GM23338 (cell line): ENCODE measurements around the gene GTPBP1. TPM values are rescaled to one million over a fixed set of nuclear protein-coding genes. Genes with fewer than 3 reads are reported as not detected.

Experiments
- ATAC-seq: fragments of 200-7000 bp; cut with Tn5 transposase; 3 replicates; pipeline ENCODE4 v1.9.1; 2020
- DNase-seq: peaks from one replicate; pipeline ENCODE4 v3.0.0-alpha.2; 2015; ENCODE audit warnings: low spot score
- H2AFZ ChIP-seq: fragments of 200-600 bp; sonication (generic); 2 replicates; pipeline ENCODE4 v1.8.0; 2016; ENCODE audit warnings: antibody characterized with exemption, mild to moderate bottlenecking, moderate library complexity
- H3F3A ChIP-seq: fragments of 200-600 bp; sonication (generic); replicated peaks from 2 replicates; pipeline ENCODE4 v1.8.0; 2017; ENCODE audit warnings: antibody characterized with exemption, mixed run types, low read depth
- H3K27ac ChIP-seq: fragments of 200-600 bp; sonication (generic); 2 replicates; pipeline ENCODE4 v1.6.1; 2016; ENCODE audit warnings: low read depth
- H3K27me3 ChIP-seq: fragments of 200-600 bp; sonication (generic); 2 replicates; pipeline ENCODE4 v1.8.0; 2016; ENCODE audit warnings: mild to moderate bottlenecking, mixed run types, moderate library complexity; ENCODE audit not compliant: insufficient read depth
- H3K36me3 ChIP-seq: fragments of 200-600 bp; sonication (generic); 2 replicates; pipeline ENCODE4 v1.8.0; 2016; ENCODE audit warnings: mild to moderate bottlenecking; ENCODE audit not compliant: insufficient read depth
- H3K4me1 ChIP-seq: fragments of 200-600 bp; sonication (generic); 2 replicates; pipeline ENCODE4 v1.8.0; 2016; ENCODE audit warnings: mild to moderate bottlenecking, moderate library complexity; ENCODE audit not compliant: insufficient read depth
- H3K4me2 ChIP-seq: fragments of 200-600 bp; sonication (generic); 2 replicates; pipeline ENCODE4 v1.7.1; 2017; ENCODE audit warnings: mixed run types
- H3K4me3 ChIP-seq: fragments of 200-600 bp; sonication (generic); 2 replicates; pipeline ENCODE4 v1.6.1; 2016; ENCODE audit warnings: mixed run types
- H3K79me2 ChIP-seq: fragments of 200-600 bp; sonication (generic); replicated peaks from 2 replicates; pipeline ENCODE4 v1.8.0; 2017; ENCODE audit warnings: mild to moderate bottlenecking; ENCODE audit not compliant: insufficient read depth
- H3K9me2 ChIP-seq: fragments of 200-600 bp; sonication (generic); 2 replicates; pipeline ENCODE4 v1.8.0; 2017; ENCODE audit not compliant: insufficient read depth
- H4K20me1 ChIP-seq: fragments of 200-600 bp; sonication (generic); replicated peaks from 2 replicates; pipeline ENCODE4 v1.8.0; 2017; ENCODE audit warnings: mild to moderate bottlenecking; ENCODE audit not compliant: insufficient read depth
- H3K27ac Mint-ChIP-seq: 2 replicates; pipeline ENCODE4 v1.8.0; 2020; ENCODE audit warnings: inconsistent platforms, mild to moderate bottlenecking, moderate library complexity, mixed read lengths
- H3K27me3 Mint-ChIP-seq: 3 replicates; pipeline ENCODE4 v1.8.0; 2022; ENCODE audit warnings: low read depth, mild to moderate bottlenecking, moderate library complexity, mixed read lengths, inconsistent platforms; ENCODE audit not compliant: insufficient read depth, poor library complexity
- H3K36me3 Mint-ChIP-seq: 3 replicates; pipeline ENCODE4 v1.8.0; 2021; ENCODE audit warnings: low read depth, mild to moderate bottlenecking, inconsistent platforms, moderate library complexity, mixed read lengths
- H3K4me1 Mint-ChIP-seq: 3 replicates; pipeline ENCODE4 v1.8.0; 2020; ENCODE audit warnings: mild to moderate bottlenecking, inconsistent platforms, mixed read lengths
- H3K4me3 Mint-ChIP-seq: 3 replicates; pipeline ENCODE4 v1.8.0; 2021; ENCODE audit warnings: moderate library complexity, mild to moderate bottlenecking, inconsistent platforms, mixed read lengths
- H3K9me3 Mint-ChIP-seq: 3 replicates; pipeline ENCODE4 v1.8.0; 2020; ENCODE audit warnings: moderate library complexity, mild to moderate bottlenecking, inconsistent platforms, mixed read lengths
- CREB1 ChIP-seq: fragments of 250-450 bp; sonication (Bioruptor Pico); IDR thresholded peaks from 2 replicates; pipeline ENCODE4 v1.5.0; 2020; ENCODE audit warnings: low read depth, mild to moderate bottlenecking, moderate library complexity
- ETS1 ChIP-seq: IDR thresholded peaks from 2 replicates; pipeline ENCODE4 v1.6.1; 2016; ENCODE audit warnings: antibody characterized with exemption
- EZH2 ChIP-seq: fragments of 200-600 bp; sonication (generic); IDR thresholded peaks from one replicate; pipeline ENCODE4 v1.8.0; 2017; ENCODE audit warnings: antibody characterized with exemption, mild to moderate bottlenecking, low read depth; ENCODE audit not compliant: unreplicated experiment
- EZH2phosphoT487 ChIP-seq: fragments of 200-600 bp; sonication (generic); IDR thresholded peaks from one replicate; pipeline ENCODE4 v1.8.1; 2018; ENCODE audit warnings: antibody characterized with exemption; ENCODE audit not compliant: unreplicated experiment
- JUNB ChIP-seq: IDR thresholded peaks from one replicate; pipeline ENCODE4 v1.6.1; 2016; ENCODE audit warnings: antibody characterized with exemption; ENCODE audit not compliant: unreplicated experiment
- NANOG ChIP-seq: IDR thresholded peaks from 2 replicates; pipeline ENCODE4 v1.6.1; 2016; ENCODE audit warnings: antibody characterized with exemption, borderline replicate concordance
- POLR2AphosphoS5 ChIP-seq: IDR thresholded peaks from 2 replicates; pipeline ENCODE4 v1.6.1; 2016; ENCODE audit warnings: antibody characterized with exemption, low read depth
- STAT1 ChIP-seq: IDR thresholded peaks from one replicate; pipeline ENCODE4 v1.6.1; 2016; ENCODE audit warnings: antibody characterized with exemption; ENCODE audit not compliant: unreplicated experiment
- ZNF114 ChIP-seq: fragments of 250-450 bp; sonication (Bioruptor Pico); IDR thresholded peaks from 2 replicates; pipeline ENCODE4 v1.5.0; 2020; ENCODE audit warnings: mild to moderate bottlenecking, moderate library complexity
- polyA plus RNA-seq: library from polyadenylated mRNA; unstranded; fragments of >200 nt; fragmentation: Nextera tagmentation; extraction: Ambion mirVana; gene quantifications from 2 replicates; pipeline ENCODE4 v1.2.1, GENCODE V29; 2016
- total RNA-seq: library from RNA; depleted of rRNA; stranded (reverse); fragments of >200 nt; shearing (Covaris generic); gene quantifications from 2 replicates; pipeline ENCODE4 v1.2.3, GENCODE V29; 2014
- TF ChIP-seq, protein P1 (sequence below): IDR thresholded peaks from one replicate; pipeline ENCODE4 v1.6.1; 2018; ENCODE audit warnings: antibody characterized with exemption; ENCODE audit not compliant: unreplicated experiment
- TF ChIP-seq, protein P2 (sequence below), 2 experiments: fragments of 200-600 bp in 1 of 2; sonication (generic) in 1 of 2; conservative IDR thresholded peaks; 2 replicates each; pipeline versions ENCODE4 v1.5.1 to v1.6.1; 2016 to 2017; ENCODE audit warnings: antibody characterized with exemption in 2 of 2, low read depth in 2 of 2, mild to moderate bottlenecking in 2 of 2, moderate library complexity in 1 of 2

Gene GTPBP1
- total and polyA plus RNA-seq, 2 experiments from 2014 or later, result 27.2 to 88.4 TPM

- peak overlapping the region; percentile 83 for H3K4me3 ChIP-seq
- no peaks in the 10 kb centered on the region for H3K27me3 ChIP-seq
- 0 out of 2 replicates have a peak, but pooled peaks cover 4% of the 10 kb centered on the region for H3F3A ChIP-seq
- peaks cover 52% of the 10 kb centered on the region for H4K20me1 ChIP-seq
- H3K36me3 Mint-ChIP-seq, result peaks cover 15% of the 10 kb centered on the region
- peak overlapping the region; percentile 90; the same call in 1 of the 3 replicates for H3K4me3 Mint-ChIP-seq
- peaks cover 51% of the 10 kb centered on the region for H3K4me1 ChIP-seq
- H3K27ac ChIP-seq, result no peak overlapping the region
- no peaks in the 10 kb centered on the region for H3K9me2 ChIP-seq
- peaks cover 10% of the 10 kb centered on the region; the same call in 1 of the 2 replicates for H3K36me3 ChIP-seq
- peak overlapping the region; percentile 91 for H3K4me2 ChIP-seq
- peaks cover 63% of the 10 kb centered on the region for H3K4me1 Mint-ChIP-seq
- H2AFZ ChIP-seq, result no peak overlapping the region
- H3K27me3 Mint-ChIP-seq, result peaks cover 11% of the 10 kb centered on the region
- no peaks in the 10 kb centered on the region for H3K9me3 Mint-ChIP-seq
- ATAC-seq, result no peak
- no peak overlapping the region for H3K27ac Mint-ChIP-seq
- TF ChIP-seq ZNF114 (CRISPR knock-in tag) (no peak), EZH2 (no peak), POLR2AphosphoS5 (no peak), CREB1 (CRISPR knock-in tag) (no peak), NANOG (no peak), EZH2phosphoT487 (no peak), JUNB (no peak), ETS1 (no peak), STAT1 (no peak)
- TF ChIP-seq, protein P1, sequence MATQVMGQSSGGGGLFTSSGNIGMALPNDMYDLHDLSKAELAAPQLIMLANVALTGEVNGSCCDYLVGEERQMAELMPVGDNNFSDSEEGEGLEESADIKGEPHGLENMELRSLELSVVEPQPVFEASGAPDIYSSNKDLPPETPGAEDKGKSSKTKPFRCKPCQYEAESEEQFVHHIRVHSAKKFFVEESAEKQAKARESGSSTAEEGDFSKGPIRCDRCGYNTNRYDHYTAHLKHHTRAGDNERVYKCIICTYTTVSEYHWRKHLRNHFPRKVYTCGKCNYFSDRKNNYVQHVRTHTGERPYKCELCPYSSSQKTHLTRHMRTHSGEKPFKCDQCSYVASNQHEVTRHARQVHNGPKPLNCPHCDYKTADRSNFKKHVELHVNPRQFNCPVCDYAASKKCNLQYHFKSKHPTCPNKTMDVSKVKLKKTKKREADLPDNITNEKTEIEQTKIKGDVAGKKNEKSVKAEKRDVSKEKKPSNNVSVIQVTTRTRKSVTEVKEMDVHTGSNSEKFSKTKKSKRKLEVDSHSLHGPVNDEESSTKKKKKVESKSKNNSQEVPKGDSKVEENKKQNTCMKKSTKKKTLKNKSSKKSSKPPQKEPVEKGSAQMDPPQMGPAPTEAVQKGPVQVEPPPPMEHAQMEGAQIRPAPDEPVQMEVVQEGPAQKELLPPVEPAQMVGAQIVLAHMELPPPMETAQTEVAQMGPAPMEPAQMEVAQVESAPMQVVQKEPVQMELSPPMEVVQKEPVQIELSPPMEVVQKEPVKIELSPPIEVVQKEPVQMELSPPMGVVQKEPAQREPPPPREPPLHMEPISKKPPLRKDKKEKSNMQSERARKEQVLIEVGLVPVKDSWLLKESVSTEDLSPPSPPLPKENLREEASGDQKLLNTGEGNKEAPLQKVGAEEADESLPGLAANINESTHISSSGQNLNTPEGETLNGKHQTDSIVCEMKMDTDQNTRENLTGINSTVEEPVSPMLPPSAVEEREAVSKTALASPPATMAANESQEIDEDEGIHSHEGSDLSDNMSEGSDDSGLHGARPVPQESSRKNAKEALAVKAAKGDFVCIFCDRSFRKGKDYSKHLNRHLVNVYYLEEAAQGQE, result no peak
- TF ChIP-seq, protein P2, sequence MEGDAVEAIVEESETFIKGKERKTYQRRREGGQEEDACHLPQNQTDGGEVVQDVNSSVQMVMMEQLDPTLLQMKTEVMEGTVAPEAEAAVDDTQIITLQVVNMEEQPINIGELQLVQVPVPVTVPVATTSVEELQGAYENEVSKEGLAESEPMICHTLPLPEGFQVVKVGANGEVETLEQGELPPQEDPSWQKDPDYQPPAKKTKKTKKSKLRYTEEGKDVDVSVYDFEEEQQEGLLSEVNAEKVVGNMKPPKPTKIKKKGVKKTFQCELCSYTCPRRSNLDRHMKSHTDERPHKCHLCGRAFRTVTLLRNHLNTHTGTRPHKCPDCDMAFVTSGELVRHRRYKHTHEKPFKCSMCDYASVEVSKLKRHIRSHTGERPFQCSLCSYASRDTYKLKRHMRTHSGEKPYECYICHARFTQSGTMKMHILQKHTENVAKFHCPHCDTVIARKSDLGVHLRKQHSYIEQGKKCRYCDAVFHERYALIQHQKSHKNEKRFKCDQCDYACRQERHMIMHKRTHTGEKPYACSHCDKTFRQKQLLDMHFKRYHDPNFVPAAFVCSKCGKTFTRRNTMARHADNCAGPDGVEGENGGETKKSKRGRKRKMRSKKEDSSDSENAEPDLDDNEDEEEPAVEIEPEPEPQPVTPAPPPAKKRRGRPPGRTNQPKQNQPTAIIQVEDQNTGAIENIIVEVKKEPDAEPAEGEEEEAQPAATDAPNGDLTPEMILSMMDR (conservative IDR thresholded peaks at IDR 0.05; ENCODE audit: low read depth in 2 of 2), result no peak
- peaks cover 68% of the 10 kb centered on the region for H3K79me2 ChIP-seq
- no peak for DNase-seq
These were observed 2.2 kb downstream of the GTPBP1 start for GRCh38 chr22:38707984-38708383.
